MM.1S (cell line): Measurements from ENCODE around the gene CYLC1.

Experiments
- DNase-seq: peaks from one replicate; pipeline ENCODE4 v3.0.0-alpha.2; 2015
- H2AFZ ChIP-seq: fragments of 300-600 bp; sonication (generic); 2 replicates; pipeline ENCODE4 v1.6.0; 2016; ENCODE audit warnings: antibody characterized with exemption, low read length
- H3F3A ChIP-seq: fragments of 300-600 bp; sonication (generic); 2 replicates; pipeline ENCODE4 v1.6.1; 2016; ENCODE audit warnings: mild to moderate bottlenecking, antibody characterized with exemption, low read length, moderate library complexity, mixed read lengths; ENCODE audit not compliant: insufficient read depth
- H3K27ac ChIP-seq: fragments of 300-600 bp; sonication (generic); 2 replicates; pipeline ENCODE4 v1.5.1; 2016; ENCODE audit warnings: mild to moderate bottlenecking, low read length
- H3K27me3 ChIP-seq: fragments of 300-600 bp; sonication (generic); replicated peaks from 2 replicates; pipeline ENCODE4 v1.6.0; 2016; ENCODE audit warnings: low read length; ENCODE audit not compliant: insufficient read depth
- H3K36me3 ChIP-seq: fragments of 300-600 bp; sonication (generic); replicated peaks from 2 replicates; pipeline ENCODE4 v1.6.1; 2016; ENCODE audit warnings: mild to moderate bottlenecking, low read length, mixed read lengths; ENCODE audit not compliant: insufficient read depth
- H3K4me1 ChIP-seq: fragments of 300-600 bp; sonication (generic); 2 replicates; pipeline ENCODE4 v1.6.1; 2016; ENCODE audit warnings: low read length, mixed read lengths
- H3K4me2 ChIP-seq: fragments of 300-600 bp; sonication (generic); 2 replicates; pipeline ENCODE4 v1.6.0; 2016; ENCODE audit warnings: low read depth, low read length
- H3K4me3 ChIP-seq: fragments of 300-600 bp; sonication (generic); 2 replicates; pipeline ENCODE4 v1.5.1; 2016; ENCODE audit warnings: low read length, mixed read lengths
- H3K79me2 ChIP-seq: fragments of 300-600 bp; sonication (generic); 2 replicates; pipeline ENCODE4 v1.6.1; 2016; ENCODE audit warnings: mixed run types, low read length, mixed read lengths
- H3K9ac ChIP-seq: fragments of 300-600 bp; sonication (generic); 2 replicates; pipeline ENCODE4 v1.6.1; 2016; ENCODE audit warnings: low read length, mixed read lengths
- H3K9me2 ChIP-seq: fragments of 300-600 bp; sonication (generic); replicated peaks from 2 replicates; pipeline ENCODE4 v1.6.1; 2016; ENCODE audit warnings: mild to moderate bottlenecking, low read length, mixed read lengths; ENCODE audit not compliant: insufficient read depth
- H3K9me3 ChIP-seq: fragments of 300-600 bp; sonication (generic); replicated peaks from 2 replicates; pipeline ENCODE4 v1.6.1; 2016; ENCODE audit warnings: mild to moderate bottlenecking, low read length, mixed read lengths; ENCODE audit not compliant: insufficient read depth
- H4K20me1 ChIP-seq: fragments of 300-600 bp; sonication (generic); 2 replicates; pipeline ENCODE4 v1.6.1; 2016; ENCODE audit warnings: mild to moderate bottlenecking, low read length, moderate library complexity, mixed read lengths; ENCODE audit not compliant: insufficient read depth
- CTCF ChIP-seq: fragments of 300-600 bp; sonication (generic); IDR thresholded peaks from 2 replicates; pipeline ENCODE4 v1.5.1; 2016; ENCODE audit warnings: antibody characterized with exemption, low read length, mixed read lengths
- EZH2 ChIP-seq: fragments of 300-600 bp; sonication (generic); optimal IDR thresholded peaks from 2 replicates; pipeline ENCODE3; 2017; ENCODE audit warnings: low read depth, mild to moderate bottlenecking, antibody characterized with exemption, low read length, mixed read lengths
- EZH2phosphoT487 ChIP-seq: fragments of 300-600 bp; sonication (generic); IDR thresholded peaks from 2 replicates; pipeline ENCODE4 v1.6.1; 2018; ENCODE audit warnings: antibody characterized with exemption, low read length

Gene CYLC1

GRCh38 chrX:83916525-83916924, 55.6 kb downstream of the CYLC1 start:
- Histone ChIP-seq H3K4me1 (no peaks in the 10 kb centered on the region), H3K36me3 (no peaks in the 10 kb centered on the region), H3K9me2 (no peaks in the 10 kb centered on the region), H4K20me1 (no peaks in the 10 kb centered on the region), H3K4me2 (no peak overlapping the region), H3K27me3 (no peaks in the 10 kb centered on the region), H3K4me3 (no peak overlapping the region), H3K79me2 (no peaks in the 10 kb centered on the region), H3K27ac (no peak overlapping the region), H2AFZ (no peak overlapping the region), H3F3A (no peaks in the 10 kb centered on the region), H3K9ac (no peak overlapping the region), H3K9me3 (no peaks in the 10 kb centered on the region)
- peak; percentile 32 for DNase-seq
- peak; percentile 68 for TF ChIP-seq CTCF
- no peak for TF ChIP-seq EZH2phosphoT487
- no peak for TF ChIP-seq EZH2

GRCh38 chrX:83934220-83934619, 73.3 kb downstream of the CYLC1 start:
- no peaks in the 10 kb centered on the region for H3K27me3 ChIP-seq
- H3K79me2 ChIP-seq, result no peaks in the 10 kb centered on the region
- no peaks in the 10 kb centered on the region for H3K4me1 ChIP-seq
- H3F3A ChIP-seq, result no peaks in the 10 kb centered on the region
- TF ChIP-seq CTCF (peak; percentile 20; the same call in 1 of the 2 replicates), EZH2 (no peak)
- H2AFZ ChIP-seq, result no peak overlapping the region
- no peaks in the 10 kb centered on the region for H4K20me1 ChIP-seq
- DNase-seq, result no peak
- H3K36me3 ChIP-seq, result no peaks in the 10 kb centered on the region
- no peak overlapping the region for H3K27ac ChIP-seq
- no peaks in the 10 kb centered on the region for H3K9me2 ChIP-seq
- H3K4me2 ChIP-seq, result no peak overlapping the region
- no peak overlapping the region for H3K4me3 ChIP-seq
- H3K9ac ChIP-seq, result no peak overlapping the region
- no peaks in the 10 kb centered on the region for H3K9me3 ChIP-seq
